ENCODE data around the gene MSH6. TPM values are rescaled to one million over a fixed set of nuclear protein-coding genes. Genes with fewer than 3 reads are reported as not detected.

MSH6 gene
- total and polyA plus RNA-seq, 11 donors, result 5.3 to 40.7 (median 22.5) TPM

DNA sequence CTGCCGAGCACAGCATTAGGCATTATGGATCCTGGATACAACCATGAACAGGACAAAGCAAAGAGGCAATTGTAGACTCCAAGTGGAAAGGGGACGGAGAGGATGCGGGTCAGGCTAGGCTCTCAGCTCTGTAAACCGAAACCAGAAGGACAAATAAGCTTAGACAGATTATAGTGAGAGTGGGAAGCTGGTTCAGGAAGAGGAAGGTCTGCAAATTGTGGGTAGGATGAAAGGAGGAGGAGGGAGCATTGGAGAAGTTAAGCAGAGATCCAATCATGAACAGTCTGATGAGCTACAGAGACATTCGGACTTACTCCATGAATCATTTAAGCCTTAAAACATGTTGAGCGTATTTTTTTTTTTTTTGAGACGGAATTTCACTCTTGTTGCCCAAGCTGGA is 3.0 kb downstream of the MSH6 start:
- WGBS, 4 donors, result 83 to 91% (median 87%) methylated on average over 7 of the region's 7 CpGs
- Histone ChIP-seq H3K27ac (peak overlapping the region in 1 of 12 donors; percentile 52), H3K36me3 (peaks cover 0 to 5% (median 0%) of the 10 kb centered on the region in 9 donors), H3K9me3 (no peaks in the 10 kb centered on the region), H3K4me3 (peak overlapping the region in 1 of 12 donors; percentile 43), H3K27me3 (no peaks in the 10 kb centered on the region), H3K4me1 (peaks cover 0 to 38% (median 10%) of the 10 kb centered on the region in 12 donors)
- intact Hi-C loops (cut with DNase I), result loop anchor here in 5 of 10 donors (10.0 kb wide), 2 partner anchors 119 to 319 kb away; partner anchors contain the start of gene FBXO11 (in 4 of the 5)
- no peak for ATAC-seq
- DNase-seq, result no peak
- TF ChIP-seq, protein P1, sequence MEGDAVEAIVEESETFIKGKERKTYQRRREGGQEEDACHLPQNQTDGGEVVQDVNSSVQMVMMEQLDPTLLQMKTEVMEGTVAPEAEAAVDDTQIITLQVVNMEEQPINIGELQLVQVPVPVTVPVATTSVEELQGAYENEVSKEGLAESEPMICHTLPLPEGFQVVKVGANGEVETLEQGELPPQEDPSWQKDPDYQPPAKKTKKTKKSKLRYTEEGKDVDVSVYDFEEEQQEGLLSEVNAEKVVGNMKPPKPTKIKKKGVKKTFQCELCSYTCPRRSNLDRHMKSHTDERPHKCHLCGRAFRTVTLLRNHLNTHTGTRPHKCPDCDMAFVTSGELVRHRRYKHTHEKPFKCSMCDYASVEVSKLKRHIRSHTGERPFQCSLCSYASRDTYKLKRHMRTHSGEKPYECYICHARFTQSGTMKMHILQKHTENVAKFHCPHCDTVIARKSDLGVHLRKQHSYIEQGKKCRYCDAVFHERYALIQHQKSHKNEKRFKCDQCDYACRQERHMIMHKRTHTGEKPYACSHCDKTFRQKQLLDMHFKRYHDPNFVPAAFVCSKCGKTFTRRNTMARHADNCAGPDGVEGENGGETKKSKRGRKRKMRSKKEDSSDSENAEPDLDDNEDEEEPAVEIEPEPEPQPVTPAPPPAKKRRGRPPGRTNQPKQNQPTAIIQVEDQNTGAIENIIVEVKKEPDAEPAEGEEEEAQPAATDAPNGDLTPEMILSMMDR (IDR thresholded peaks at IDR 0.05), result no peak
- no peak for TF ChIP-seq POLR2A (IDR thresholded peaks at IDR 0.05)

DNA sequence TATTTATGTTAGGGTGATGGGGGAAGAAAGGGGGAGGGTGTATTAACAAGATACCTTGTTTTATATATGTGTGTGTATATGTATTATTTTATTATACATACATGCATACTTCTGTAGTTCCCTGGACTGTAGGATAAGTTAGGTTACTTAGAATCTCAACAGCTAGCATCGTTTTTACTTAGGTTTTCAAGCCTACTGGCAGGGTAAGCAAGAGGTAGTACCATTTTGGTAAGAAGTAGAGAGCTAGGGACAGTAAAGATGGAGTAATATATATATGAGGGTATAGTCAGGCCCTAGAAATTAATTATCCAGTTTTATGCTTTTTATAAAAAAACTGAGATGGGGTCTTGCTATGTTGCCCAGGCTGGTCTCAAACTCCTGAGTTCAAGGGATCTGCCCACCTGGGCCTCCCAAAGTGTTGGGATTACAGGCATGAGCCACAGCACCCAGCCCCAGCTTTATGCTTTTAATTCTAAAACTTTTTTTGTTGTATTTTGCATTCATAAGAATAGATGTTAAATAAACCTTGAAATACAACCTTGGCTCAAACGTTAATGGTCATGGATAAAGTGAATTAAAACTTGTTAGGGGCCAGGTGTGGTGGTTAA is 13.2 kb downstream of the MSH6 start:
- H3K36me3 ChIP-seq, result peaks cover 0 to 85% (median 75%) of the 10 kb centered on the region in 9 donors
- H3K27me3 ChIP-seq, result no peaks in the 10 kb centered on the region
- no peak overlapping the region for H3K4me3 ChIP-seq
- ATAC-seq, result no peak
- no peaks in the 10 kb centered on the region for H3K9me3 ChIP-seq
- TF ChIP-seq, protein P1 (IDR thresholded peaks at IDR 0.05), result no peak
- TF ChIP-seq POLR2A (IDR thresholded peaks at IDR 0.05), result no peak
- intact Hi-C loops (cut with DNase I), result no loop called here
- 88 to 95% (median 91%) methylated on average over 2 of the region's 2 CpGs for WGBS, 4 donors
- H3K4me1 ChIP-seq, result peaks cover 0 to 15% (median 0%) of the 10 kb centered on the region in 12 donors
- H3K27ac ChIP-seq, result no peak overlapping the region
- DNase-seq, result no peak

DNA sequence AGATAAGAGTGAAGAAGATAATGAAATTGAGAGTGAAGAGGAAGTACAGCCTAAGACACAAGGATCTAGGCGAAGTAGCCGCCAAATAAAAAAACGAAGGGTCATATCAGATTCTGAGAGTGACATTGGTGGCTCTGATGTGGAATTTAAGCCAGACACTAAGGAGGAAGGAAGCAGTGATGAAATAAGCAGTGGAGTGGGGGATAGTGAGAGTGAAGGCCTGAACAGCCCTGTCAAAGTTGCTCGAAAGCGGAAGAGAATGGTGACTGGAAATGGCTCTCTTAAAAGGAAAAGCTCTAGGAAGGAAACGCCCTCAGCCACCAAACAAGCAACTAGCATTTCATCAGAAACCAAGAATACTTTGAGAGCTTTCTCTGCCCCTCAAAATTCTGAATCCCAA is 15.7 kb downstream of the MSH6 start:
- Histone ChIP-seq H3K4me3 (no peak overlapping the region), H3K4me1 (peaks cover 0 to 15% (median 0%) of the 10 kb centered on the region in 12 donors), H3K27ac (peak overlapping the region in 1 of 12 donors; percentile 28), H3K36me3 (peaks cover 0 to 96% (median 93%) of the 10 kb centered on the region in 9 donors), H3K27me3 (no peaks in the 10 kb centered on the region), H3K9me3 (peaks cover 0 to 10% (median 5%) of the 10 kb centered on the region in 12 donors)
- ATAC-seq (peak in 3 of 4 donors; percentile 34 to 61 (median 56)), DNase-seq (no peak)
- intact Hi-C loops (cut with DNase I), result no loop called here
- WGBS, 4 donors, result 82 to 89% (median 83%) methylated on average over 6 of the region's 6 CpGs
- TF ChIP-seq POLR2A (IDR thresholded peaks at IDR 0.05), result no peak
- TF ChIP-seq, protein P1 (IDR thresholded peaks at IDR 0.05), result no peak

DNA sequence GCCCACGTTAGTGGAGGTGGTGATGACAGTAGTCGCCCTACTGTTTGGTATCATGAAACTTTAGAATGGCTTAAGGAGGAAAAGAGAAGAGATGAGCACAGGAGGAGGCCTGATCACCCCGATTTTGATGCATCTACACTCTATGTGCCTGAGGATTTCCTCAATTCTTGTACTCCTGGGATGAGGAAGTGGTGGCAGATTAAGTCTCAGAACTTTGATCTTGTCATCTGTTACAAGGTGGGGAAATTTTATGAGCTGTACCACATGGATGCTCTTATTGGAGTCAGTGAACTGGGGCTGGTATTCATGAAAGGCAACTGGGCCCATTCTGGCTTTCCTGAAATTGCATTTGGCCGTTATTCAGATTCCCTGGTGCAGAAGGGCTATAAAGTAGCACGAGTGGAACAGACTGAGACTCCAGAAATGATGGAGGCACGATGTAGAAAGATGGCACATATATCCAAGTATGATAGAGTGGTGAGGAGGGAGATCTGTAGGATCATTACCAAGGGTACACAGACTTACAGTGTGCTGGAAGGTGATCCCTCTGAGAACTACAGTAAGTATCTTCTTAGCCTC is 16.2 kb downstream of the MSH6 start:
- ATAC-seq, result no peak
- peaks cover 0 to 15% (median 0%) of the 10 kb centered on the region in 12 donors for H3K4me1 ChIP-seq
- TF ChIP-seq, protein P1 (IDR thresholded peaks at IDR 0.05), result no peak
- no peak for TF ChIP-seq POLR2A (IDR thresholded peaks at IDR 0.05)
- H3K9me3 ChIP-seq, result peaks cover 0 to 15% (median 9%) of the 10 kb centered on the region in 12 donors
- intact Hi-C loops (cut with DNase I), result no loop called here
- H3K27me3 ChIP-seq, result no peaks in the 10 kb centered on the region
- 93 to 96% (median 95%) methylated on average over 6 of the region's 6 CpGs for WGBS, 4 donors
- H3K27ac ChIP-seq, result peak overlapping the region in 1 of 12 donors; percentile 28
- DNase-seq, result no peak
- no peak overlapping the region for H3K4me3 ChIP-seq
- H3K36me3 ChIP-seq, result peaks cover 0 to 100% (median 97%) of the 10 kb centered on the region in 9 donors

Data from heart left ventricle (tissue), 16 donors.